ENCODE data around the gene SIRT4. TPM values are rescaled to one million over a fixed set of nuclear protein-coding genes. Genes with fewer than 3 reads are reported as not detected.

The SIRT4 gene
- total and polyA plus RNA-seq, 2 of the 4 experiments (the other 2 are of a cell fraction): 0.87 to 2.0 TPM

- WGBS, 2 experiments (ENCODE audit: extremely low coverage in 2 of 2, insufficient read length in 1 of 2): 47% methylated on average over 2 of the region's 15 CpGs; no CpG with 5 or more reads in 1 of the 2 experiments
- no TSS peak for BruUV-seq (replicated peaks)
- peak overlapping the region; percentile 97 for H3K4me2 ChIP-seq (ENCODE audit: low read depth, low read length)
- POLR2A ChIA-PET (ENCODE audit: unreplicated experiment): interaction anchor here (0.6 to 6.5 kb wide), 7 partner anchors 17 to 140 kb away, joined by 3 to 39 read pairs (median 6); partner anchors contain the start of genes RNU4-2 and RPLP0
- peak overlapping the region; percentile 95 for H3K23ac ChIP-seq (ENCODE audit: low read depth, low read length)
- peaks cover 33% of the 10 kb centered on the region for H3K9me1 ChIP-seq (ENCODE audit: insufficient read depth, low read length)
- dilution Hi-C loops (cut with HindIII; ENCODE audit: low sequenced_read_pairs, unreplicated experiment) (no loop called here), in situ Hi-C loops (cut with MboI; ENCODE audit: low sequenced_read_pairs) (loop anchor here (5.0 kb wide), 1 partner anchor 36 kb away; no protein-coding TSS in a partner anchor), intact Hi-C loops (cut with micrococcal nuclease) (no loop called here)
- peak overlapping the region; percentile 67 for H3K56ac ChIP-seq (ENCODE audit: extremely low read depth, insufficient read depth, low read length)
- 0 out of 2 replicates have a peak overlapping the region, but pooled peaks have one; percentile 28 for H2BK20ac ChIP-seq (ENCODE audit: low read depth, low read length)
- H3K4me3 ChIP-seq (ENCODE audit: insufficient read depth, low read depth, low read length): peak overlapping the region; percentile 98
- CTCF ChIA-PET: interaction anchor here (1.2 to 7.2 kb wide), 5 partner anchors 23 to 96 kb away, joined by 3 to 116 read pairs (median 5); no protein-coding TSS in a partner anchor
- H3K18ac ChIP-seq (ENCODE audit: low read depth, low read length): no peak overlapping the region; the same call in 1 of the 2 replicates
- H4K20me1 ChIP-seq (ENCODE audit: insufficient read depth, low read length): peaks cover 64% of the 10 kb centered on the region
- TF ChIP-seq FOS (IDR thresholded peaks at IDR 0.05; ENCODE audit: low read depth, low read length): no peak
- TF ChIP-seq MXI1 (IDR thresholded peaks at IDR 0.05; ENCODE audit: borderline replicate concordance, low read depth, low read length): peak; percentile 33; the same call in 1 of the 2 replicates
- no peak for TF ChIP-seq CTCF (conservative IDR thresholded peaks at IDR 0.05; ENCODE audit: low read depth, low read length)
- TF ChIP-seq BHLHE40 (IDR thresholded peaks at IDR 0.05; ENCODE audit: low read depth, low read length): no peak
- H4K91ac ChIP-seq (ENCODE audit: insufficient read depth, low read depth, low read length): peak overlapping the region; percentile 86
- peaks cover 4% of the 10 kb centered on the region; the same call in 1 of the 2 replicates for H3K36me3 ChIP-seq (ENCODE audit: control insufficient read depth, insufficient read depth, low read length)
- peak overlapping the region; percentile 96 for H3K9ac ChIP-seq (ENCODE audit: low read depth, low read length)
- DNase-seq (no peak), ATAC-seq (ENCODE audit: low read depth) (peak; percentile 21)
- peaks cover 2 to 46% of the 10 kb centered on the region in 2 experiments; a peak in 2 of 4 replicates for H3K79me1 ChIP-seq (ENCODE audit: low read depth in 1 of 2, low read length in 2 of 2)
- H4K5ac ChIP-seq (ENCODE audit: low read depth, low read length): 0 out of 2 replicates have a peak overlapping the region, but pooled peaks have one; percentile 26
- peaks cover 29% of the 10 kb centered on the region for H3K4me1 ChIP-seq (ENCODE audit: control insufficient read depth, insufficient read depth, low read length)
- H3K14ac ChIP-seq (replicated peaks; ENCODE audit: low read depth, low read length): peak overlapping the region; percentile 97
- peak overlapping the region; percentile 97 for H3K27ac ChIP-seq (ENCODE audit: insufficient read depth, low read length)
- peak overlapping the region; percentile 92 for H2BK5ac ChIP-seq (ENCODE audit: low read depth, low read length, poor library complexity, severe bottlenecking)
- peak overlapping the region; percentile 47 for H2BK120ac ChIP-seq (ENCODE audit: low read depth, low read length)
- no peaks in the 10 kb centered on the region for H3K27me3 ChIP-seq (ENCODE audit: control insufficient read depth, insufficient read depth, low read length)
- H3K9me3 ChIP-seq (ENCODE audit: control insufficient read depth, insufficient read depth, low read length): no peaks in the 10 kb centered on the region
- H4K8ac ChIP-seq (ENCODE audit: low read depth in 2 of 2, low read length in 2 of 2): peak overlapping the region; percentile 44 to 72; a peak in 3 of 4 replicates
- peak overlapping the region; percentile 97 for H3K4ac ChIP-seq (ENCODE audit: low read depth, low read length)
- peak overlapping the region; percentile 95 for H2AK5ac ChIP-seq (ENCODE audit: low read depth, low read length)
- no peak overlapping the region for H2AFZ ChIP-seq (replicated peaks; ENCODE audit: low read length, poor library complexity)
- peak overlapping the region; percentile 88; the same call in 1 of the 3 replicates for H2BK15ac ChIP-seq (ENCODE audit: low read depth, low read length)
- peak overlapping the region; percentile 89 for H2AK9ac ChIP-seq (replicated peaks; ENCODE audit: low read depth, low read length, poor library complexity)
These were observed 39.0 kb upstream of the SIRT4 start for GRCh38 chr12:120262852-120263747.
